ENCODE data around the gene FMC1.

FMC1 gene

DNA sequence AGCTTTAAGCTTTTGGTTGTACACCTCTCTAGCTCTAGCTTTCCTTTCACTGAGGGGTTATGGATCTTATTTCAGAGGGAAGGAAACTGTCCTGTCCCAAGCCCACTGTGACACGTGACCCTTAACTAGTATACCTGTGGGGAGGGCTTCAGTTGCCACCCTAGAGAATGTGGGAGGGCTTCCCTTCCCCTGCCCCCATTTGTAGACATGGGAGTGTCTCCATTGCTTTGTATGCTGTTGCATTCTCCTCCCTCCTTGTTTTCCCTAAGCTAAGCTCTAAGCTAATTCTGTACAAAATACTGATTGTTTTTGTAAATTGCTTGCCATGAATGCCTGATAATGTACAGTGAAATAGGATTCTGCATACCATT lies 29.8 kb downstream of the FMC1 start:
- in situ Hi-C loops (cut with MboI; ENCODE audit: low sequenced_read_pairs) = no loop called here

DNA sequence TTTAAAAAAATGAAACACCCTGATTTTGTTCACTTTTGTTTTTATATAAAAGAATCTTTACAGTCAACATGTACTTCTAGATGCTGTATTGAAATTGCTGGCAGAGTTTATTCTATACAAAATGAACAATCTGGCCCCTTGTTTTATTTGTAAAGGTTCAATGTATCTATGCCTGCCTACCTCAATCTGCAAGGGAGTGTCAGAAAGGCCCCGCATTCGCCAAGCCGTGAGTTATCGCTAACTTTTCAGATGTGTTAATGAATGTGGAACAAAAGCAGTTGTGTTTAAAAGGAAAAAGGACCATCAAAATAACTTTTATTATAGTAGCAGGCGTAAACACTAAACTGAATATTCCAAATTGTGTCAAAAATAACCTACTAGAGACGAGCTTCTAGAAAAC lies 33.1 kb downstream of the FMC1 start:
- in situ Hi-C loops (cut with MboI; ENCODE audit: low sequenced_read_pairs) = no loop called here

DNA sequence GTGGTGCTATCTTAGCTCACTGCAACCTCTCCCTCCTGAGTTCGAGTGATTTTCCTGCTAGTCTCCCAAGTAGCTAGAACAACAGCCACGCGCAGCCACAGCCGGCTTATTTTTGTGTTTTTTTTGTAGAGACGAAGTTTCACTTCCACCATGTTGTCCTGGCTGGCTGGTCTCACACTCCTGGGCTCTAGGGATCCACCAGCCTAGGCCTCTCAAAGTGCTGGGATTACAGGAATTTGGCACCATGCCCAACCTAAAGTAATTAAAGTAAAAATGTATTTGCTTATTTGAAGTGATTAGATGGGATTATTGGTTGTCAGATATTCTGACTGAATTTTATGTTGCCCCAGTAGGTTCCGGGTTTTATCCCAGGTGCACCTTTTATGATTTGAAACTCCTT lies 41.3 kb downstream of the FMC1 start:
- in situ Hi-C loops (cut with MboI; ENCODE audit: low sequenced_read_pairs) = no loop called here

DNA sequence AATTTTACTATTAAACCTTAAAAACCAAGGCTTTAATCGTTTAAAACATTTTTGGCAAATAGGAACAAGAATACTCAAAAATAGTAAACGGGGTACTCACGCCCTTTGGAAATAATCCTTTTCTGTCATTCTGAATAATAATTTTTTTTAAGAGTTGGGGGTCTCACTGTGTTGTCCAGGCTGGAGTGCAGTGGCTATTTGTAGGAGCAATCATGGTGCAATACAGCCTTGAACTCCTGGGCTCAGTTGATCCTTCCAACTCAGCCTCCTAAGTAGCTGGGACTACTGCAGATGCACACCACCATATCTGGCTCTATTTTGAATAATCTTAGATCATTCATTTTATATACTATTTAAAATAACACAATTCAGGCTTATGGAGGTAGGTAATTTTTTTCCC lies 43.5 kb downstream of the FMC1 start:
- in situ Hi-C loops (cut with MboI; ENCODE audit: low sequenced_read_pairs) = no loop called here

DNA sequence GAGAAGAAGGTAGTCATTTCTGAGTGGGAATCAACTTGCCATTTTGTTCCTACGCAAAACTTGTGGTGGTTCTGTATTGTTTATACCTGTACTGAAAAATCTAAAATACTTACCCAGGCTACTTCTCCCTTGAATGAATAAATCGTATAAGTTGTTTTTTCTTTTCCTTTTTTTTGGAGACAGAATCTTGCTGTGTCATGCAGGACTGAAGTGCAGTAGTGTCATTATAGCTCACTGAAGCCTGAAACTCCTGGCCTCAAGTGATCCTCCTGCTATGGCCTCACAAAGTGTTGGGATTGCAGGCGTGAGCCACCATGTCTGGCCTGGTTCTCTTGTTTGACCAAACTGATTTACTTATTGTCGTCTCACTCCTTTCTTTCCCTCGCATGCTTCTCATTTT lies 46.5 kb downstream of the FMC1 start:
- in situ Hi-C loops (cut with MboI; ENCODE audit: low sequenced_read_pairs) = no loop called here

DNA sequence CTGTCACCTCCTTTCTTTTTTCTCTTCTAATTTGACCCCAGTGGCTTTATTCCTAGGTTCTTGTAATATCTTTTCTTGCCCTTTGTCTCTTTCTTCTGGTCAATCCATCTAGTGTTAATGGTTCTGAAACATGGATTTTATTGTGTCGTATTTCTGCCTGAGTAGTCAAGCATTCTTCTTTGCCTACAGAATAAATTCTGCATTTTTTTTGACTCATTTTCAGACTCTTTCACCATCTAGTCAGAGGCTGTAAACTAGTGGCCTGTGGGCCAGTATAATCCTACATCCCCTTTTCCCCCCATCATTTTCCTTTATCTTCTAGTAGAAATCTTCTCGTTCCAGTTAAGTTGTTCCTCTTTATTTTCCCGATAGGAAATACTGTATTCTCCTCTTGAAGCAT lies 48.0 kb downstream of the FMC1 start:
- in situ Hi-C loops (cut with MboI; ENCODE audit: low sequenced_read_pairs) = no loop called here

DNA sequence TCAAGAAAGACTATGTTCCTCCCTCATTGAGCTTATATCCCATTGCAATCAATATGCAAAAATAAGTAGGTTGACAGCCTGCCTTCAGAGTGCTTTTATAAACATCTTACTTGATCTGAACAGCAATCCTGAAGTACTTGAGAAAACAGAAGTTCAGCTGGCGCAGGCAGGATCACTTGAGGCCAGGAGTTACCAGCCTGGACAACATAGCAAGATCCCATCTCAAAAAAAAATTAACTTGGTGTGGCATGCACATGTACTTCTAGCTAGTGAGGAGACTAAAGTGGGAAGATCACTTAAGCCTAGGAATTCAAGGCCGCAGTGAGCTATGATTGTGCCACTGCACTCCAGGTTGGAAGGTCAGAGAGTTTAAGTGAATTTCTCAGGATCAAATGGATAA lies 48.6 kb downstream of the FMC1 start:
- in situ Hi-C loops (cut with MboI; ENCODE audit: low sequenced_read_pairs) = no loop called here

DNA sequence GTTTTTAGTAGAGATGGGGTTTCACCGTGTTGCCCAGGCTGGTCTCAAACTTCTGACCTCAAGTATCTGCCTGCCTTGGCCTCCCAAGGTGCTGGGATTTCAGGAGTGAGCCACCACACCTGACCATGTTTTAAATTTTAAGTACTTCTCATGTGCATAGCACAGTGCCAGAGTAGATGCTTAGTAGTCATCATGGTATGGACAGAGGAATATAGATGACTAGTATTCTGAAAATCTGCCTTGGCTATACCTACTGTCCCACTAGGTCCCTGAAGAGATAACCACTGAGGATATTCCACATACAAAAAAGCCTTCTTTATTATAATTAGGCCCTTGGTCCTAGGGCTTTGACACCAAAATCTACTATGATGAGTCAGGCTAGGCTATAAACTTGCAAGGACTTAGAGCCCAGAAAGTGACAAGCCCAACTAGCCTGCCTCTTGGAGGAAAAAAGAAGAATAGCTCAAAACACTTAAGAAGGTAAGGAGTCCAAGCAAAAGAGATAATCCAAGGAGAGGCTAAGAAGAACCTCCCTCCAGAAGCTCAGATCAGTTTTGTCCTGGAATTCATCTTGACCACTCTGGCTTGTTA lies 52.6 kb downstream of the FMC1 start:
- in situ Hi-C loops (cut with MboI; ENCODE audit: low sequenced_read_pairs) = no loop called here

DNA sequence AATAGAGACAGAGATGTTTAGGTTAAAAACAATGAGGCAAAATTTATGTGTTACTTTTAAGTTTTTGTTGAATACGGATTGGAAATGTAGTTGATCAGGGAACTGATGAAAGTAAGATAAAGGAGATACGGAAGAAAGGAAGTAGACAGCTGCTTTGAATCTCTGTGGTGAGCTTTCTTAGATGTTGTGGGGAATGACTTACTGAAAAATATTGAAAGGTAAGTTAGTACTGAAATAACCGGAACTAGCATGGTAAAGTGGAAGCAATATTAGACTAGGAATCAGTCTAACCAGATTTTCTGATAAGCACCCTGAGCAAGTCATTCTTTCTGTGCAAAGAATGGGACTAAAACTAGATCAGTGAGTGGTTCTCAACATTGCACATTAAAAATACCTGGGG lies 53.4 kb downstream of the FMC1 start:
- in situ Hi-C loops (cut with MboI; ENCODE audit: low sequenced_read_pairs) = no loop called here
